ENCODE data around the gene SFXN3.

The SFXN3 gene

DNA sequence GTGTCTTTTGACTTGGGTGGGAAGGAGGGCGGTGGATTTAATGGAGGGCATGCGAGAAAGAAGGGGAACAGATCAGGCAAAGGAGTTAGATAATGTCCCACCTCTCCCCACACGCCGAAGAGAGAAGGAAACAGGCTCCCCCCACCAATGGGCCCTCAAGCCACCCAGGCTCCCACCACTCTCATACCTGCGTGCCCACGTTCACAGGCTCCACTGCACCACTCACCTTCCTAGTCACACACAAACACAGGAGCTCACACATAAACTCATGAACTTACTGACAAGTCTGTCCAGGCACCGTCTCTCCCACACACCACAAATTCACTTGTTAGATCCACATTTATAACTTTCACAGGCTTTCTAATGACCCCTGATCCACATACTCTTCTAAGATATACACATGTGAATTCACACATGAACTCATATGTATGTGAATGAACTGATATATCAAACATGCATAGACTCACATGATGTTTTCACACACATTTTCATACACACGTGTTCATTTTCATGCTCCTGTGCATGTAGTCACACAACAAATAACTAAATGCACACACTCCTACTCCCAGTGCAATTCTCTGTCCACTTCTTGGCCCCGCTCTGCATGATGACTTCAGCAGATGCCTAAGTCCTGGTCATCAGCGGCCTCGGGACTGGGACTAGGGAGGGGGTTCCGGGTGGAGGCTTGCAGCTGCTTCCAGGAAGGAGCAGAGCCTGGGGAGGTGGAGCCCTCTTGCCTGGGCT, 29.9 kb upstream of the SFXN3 start:
- Histone ChIP-seq H3K4me3 (ENCODE audit: low read depth in 1 of 2, low read length in 2 of 2) (no peak overlapping the region), H3K36me3 (ENCODE audit: insufficient read depth, low read length) (peaks cover 10% of the 10 kb centered on the region; the same call in 1 of the 2 replicates), H2AFZ (ENCODE audit: low read depth, low read length) (no peak overlapping the region), H4K20me1 (ENCODE audit: insufficient read depth, low read length) (peaks cover 4% of the 10 kb centered on the region), H3K4me1 (ENCODE audit: insufficient read depth, low read length) (peaks cover 36% of the 10 kb centered on the region), H3K27me3 (ENCODE audit: insufficient read depth, low read length, poor library complexity) (no peaks in the 10 kb centered on the region), H3K9ac (ENCODE audit: low read depth, low read length) (no peak overlapping the region), H3K9me3 (ENCODE audit: insufficient read depth, low read length, severe bottlenecking) (no peaks in the 10 kb centered on the region), H3K27ac (ENCODE audit: low read length) (no peak overlapping the region), H3K79me2 (ENCODE audit: insufficient read depth, low read length) (no peaks in the 10 kb centered on the region; the same call in 1 of the 2 replicates), H3K4me2 (ENCODE audit: insufficient read depth, low read length) (no peak overlapping the region)
- DNase-seq (no peak), ATAC-seq (ENCODE audit: insufficient read depth, low read depth) (no peak)
- TF ChIP-seq EZH2 (IDR thresholded peaks at IDR 0.05; ENCODE audit: borderline replicate concordance, low read depth, low read length, severe bottlenecking) = no peak
- TF ChIP-seq, protein P1, sequence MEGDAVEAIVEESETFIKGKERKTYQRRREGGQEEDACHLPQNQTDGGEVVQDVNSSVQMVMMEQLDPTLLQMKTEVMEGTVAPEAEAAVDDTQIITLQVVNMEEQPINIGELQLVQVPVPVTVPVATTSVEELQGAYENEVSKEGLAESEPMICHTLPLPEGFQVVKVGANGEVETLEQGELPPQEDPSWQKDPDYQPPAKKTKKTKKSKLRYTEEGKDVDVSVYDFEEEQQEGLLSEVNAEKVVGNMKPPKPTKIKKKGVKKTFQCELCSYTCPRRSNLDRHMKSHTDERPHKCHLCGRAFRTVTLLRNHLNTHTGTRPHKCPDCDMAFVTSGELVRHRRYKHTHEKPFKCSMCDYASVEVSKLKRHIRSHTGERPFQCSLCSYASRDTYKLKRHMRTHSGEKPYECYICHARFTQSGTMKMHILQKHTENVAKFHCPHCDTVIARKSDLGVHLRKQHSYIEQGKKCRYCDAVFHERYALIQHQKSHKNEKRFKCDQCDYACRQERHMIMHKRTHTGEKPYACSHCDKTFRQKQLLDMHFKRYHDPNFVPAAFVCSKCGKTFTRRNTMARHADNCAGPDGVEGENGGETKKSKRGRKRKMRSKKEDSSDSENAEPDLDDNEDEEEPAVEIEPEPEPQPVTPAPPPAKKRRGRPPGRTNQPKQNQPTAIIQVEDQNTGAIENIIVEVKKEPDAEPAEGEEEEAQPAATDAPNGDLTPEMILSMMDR (IDR thresholded peaks at IDR 0.05; ENCODE audit: borderline replicate concordance, extremely low read depth, low read length, poor library complexity, severe bottlenecking) = no peak

DNA sequence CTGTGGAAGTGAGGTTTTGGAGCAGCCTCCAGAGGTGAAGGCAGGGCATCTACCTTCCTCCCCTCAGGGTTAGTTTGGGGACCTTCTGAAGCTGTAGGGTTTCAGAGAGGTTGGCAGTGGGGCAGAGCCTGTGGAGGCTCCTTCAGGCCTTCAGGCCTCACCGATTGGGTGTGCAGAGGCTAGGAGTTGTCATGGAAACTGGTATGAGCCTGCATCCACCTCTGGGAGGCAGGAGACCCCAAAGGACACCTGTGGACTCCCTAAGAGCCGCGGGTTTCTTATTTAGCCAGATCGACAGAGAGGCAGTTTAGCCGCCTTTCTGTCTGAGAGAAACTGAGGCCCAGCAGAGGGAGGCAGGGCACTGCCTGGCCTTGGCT, 29.4 kb upstream of the SFXN3 start:
- ATAC-seq (ENCODE audit: insufficient read depth, low read depth) (no peak), DNase-seq (no peak)
- Histone ChIP-seq H3K27ac (ENCODE audit: low read length) (no peak overlapping the region), H3K4me2 (ENCODE audit: insufficient read depth, low read length) (no peak overlapping the region), H4K20me1 (ENCODE audit: insufficient read depth, low read length) (peaks cover 4% of the 10 kb centered on the region), H3K4me3 (ENCODE audit: low read depth in 1 of 2, low read length in 2 of 2) (no peak overlapping the region), H3K79me2 (ENCODE audit: insufficient read depth, low read length) (no peaks in the 10 kb centered on the region; the same call in 1 of the 2 replicates), H3K9me3 (ENCODE audit: insufficient read depth, low read length, severe bottlenecking) (no peaks in the 10 kb centered on the region), H3K36me3 (ENCODE audit: insufficient read depth, low read length) (peaks cover 13% of the 10 kb centered on the region; the same call in 1 of the 2 replicates), H3K27me3 (ENCODE audit: insufficient read depth, low read length, poor library complexity) (no peaks in the 10 kb centered on the region), H2AFZ (ENCODE audit: low read depth, low read length) (no peak overlapping the region), H3K4me1 (ENCODE audit: insufficient read depth, low read length) (peaks cover 31% of the 10 kb centered on the region), H3K9ac (ENCODE audit: low read depth, low read length) (no peak overlapping the region)
- TF ChIP-seq, protein P1 (IDR thresholded peaks at IDR 0.05; ENCODE audit: borderline replicate concordance, extremely low read depth, low read length, poor library complexity, severe bottlenecking) = no peak
- TF ChIP-seq EZH2 (IDR thresholded peaks at IDR 0.05; ENCODE audit: borderline replicate concordance, low read depth, low read length, severe bottlenecking) = no peak

DNA sequence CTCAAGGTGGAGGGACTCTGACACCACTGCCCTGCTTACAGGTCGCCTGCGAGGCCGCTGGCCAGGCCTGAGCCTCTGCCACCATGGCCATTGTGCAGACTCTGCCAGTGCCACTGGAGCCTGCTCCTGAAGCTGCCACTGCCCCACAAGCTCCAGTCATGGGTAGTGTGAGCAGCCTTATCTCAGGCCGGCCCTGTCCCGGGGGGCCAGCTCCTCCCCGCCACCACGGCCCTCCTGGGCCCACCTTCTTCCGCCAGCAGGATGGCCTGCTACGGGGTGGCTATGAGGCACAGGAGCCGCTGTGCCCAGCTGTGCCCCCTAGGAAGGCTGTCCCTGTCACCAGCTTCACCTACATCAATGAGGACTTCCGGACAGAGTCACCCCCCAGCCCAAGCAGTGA, 28.6 kb upstream of the SFXN3 start:
- no peak overlapping the region for H3K4me3 ChIP-seq (ENCODE audit: low read depth in 1 of 2, low read length in 2 of 2)
- no peak for DNase-seq
- no peak overlapping the region for H3K4me2 ChIP-seq (ENCODE audit: insufficient read depth, low read length)
- H3K27ac ChIP-seq (ENCODE audit: low read length) = no peak overlapping the region
- H4K20me1 ChIP-seq (ENCODE audit: insufficient read depth, low read length) = peaks cover 4% of the 10 kb centered on the region
- no peaks in the 10 kb centered on the region for H3K27me3 ChIP-seq (ENCODE audit: insufficient read depth, low read length, poor library complexity)
- H3K36me3 ChIP-seq (ENCODE audit: insufficient read depth, low read length) = peaks cover 13% of the 10 kb centered on the region; the same call in 1 of the 2 replicates
- no peak for TF ChIP-seq EZH2 (IDR thresholded peaks at IDR 0.05; ENCODE audit: borderline replicate concordance, low read depth, low read length, severe bottlenecking)
- TF ChIP-seq, protein P1 (IDR thresholded peaks at IDR 0.05; ENCODE audit: borderline replicate concordance, extremely low read depth, low read length, poor library complexity, severe bottlenecking) = no peak
- no peak overlapping the region for H2AFZ ChIP-seq (ENCODE audit: low read depth, low read length)
- H3K9me3 ChIP-seq (ENCODE audit: insufficient read depth, low read length, severe bottlenecking) = no peaks in the 10 kb centered on the region
- no peak for ATAC-seq (ENCODE audit: insufficient read depth, low read depth)
- peaks cover 27% of the 10 kb centered on the region for H3K4me1 ChIP-seq (ENCODE audit: insufficient read depth, low read length)
- H3K79me2 ChIP-seq (ENCODE audit: insufficient read depth, low read length) = no peaks in the 10 kb centered on the region
- H3K9ac ChIP-seq (ENCODE audit: low read depth, low read length) = no peak overlapping the region

All from DND-41 (cell line).